ENCODE measurements around the gene TRIM54. TPM values are rescaled to one million over a fixed set of nuclear protein-coding genes. Genes with fewer than 3 reads are reported as not detected.
"Not testable (repeated sequence)": the region's sequence is repeated elsewhere in the genome, so short reads cannot be mapped to it uniquely, and the experiment has no call there.

TRIM54 gene
- total RNA-seq, 1 experiment from 2014 or later, result 3.3 TPM

GRCh38 chr2:27298391-27299080, 16.3 kb downstream of the TRIM54 start:
- CTCF ChIA-PET, result interaction anchor here (5.8 to 7.9 kb wide), 2 partner anchors 17 to 18 kb away, joined by 129 to 153 read pairs; partner anchors contain the start of gene TRIM54
- Mint-ChIP-seq H3K27ac (no peak overlapping the region), H3K9me3 (no peaks in the 10 kb centered on the region), H3K27me3 (ENCODE audit: low read depth) (no peaks in the 10 kb centered on the region), H3K36me3 (no peaks in the 10 kb centered on the region), H3K4me3 (no peak overlapping the region), H3K4me1 (0 out of 2 replicates have a peak, but pooled peaks cover 5% of the 10 kb centered on the region)
- ATAC-seq (no peak), DNase-seq (ENCODE audit: low spot score) (no peak)
- POLR2A ChIA-PET, result no interaction called here
- TF ChIP-seq SP1 (CRISPR knock-in tag; conservative IDR thresholded peaks at IDR 0.05) (no peak), ZNF317 (CRISPR knock-in tag; IDR thresholded peaks at IDR 0.05; ENCODE audit: borderline replicate concordance, low read depth) (no peak), ATF1 (CRISPR knock-in tag; IDR thresholded peaks at IDR 0.05) (no peak), PRRX2 (CRISPR knock-in tag; IDR thresholded peaks at IDR 0.05) (no peak), NR3C1 (CRISPR knock-in tag; conservative IDR thresholded peaks at IDR 0.05; ENCODE audit: low read depth) (no peak)
- TF ChIP-seq, protein P1, sequence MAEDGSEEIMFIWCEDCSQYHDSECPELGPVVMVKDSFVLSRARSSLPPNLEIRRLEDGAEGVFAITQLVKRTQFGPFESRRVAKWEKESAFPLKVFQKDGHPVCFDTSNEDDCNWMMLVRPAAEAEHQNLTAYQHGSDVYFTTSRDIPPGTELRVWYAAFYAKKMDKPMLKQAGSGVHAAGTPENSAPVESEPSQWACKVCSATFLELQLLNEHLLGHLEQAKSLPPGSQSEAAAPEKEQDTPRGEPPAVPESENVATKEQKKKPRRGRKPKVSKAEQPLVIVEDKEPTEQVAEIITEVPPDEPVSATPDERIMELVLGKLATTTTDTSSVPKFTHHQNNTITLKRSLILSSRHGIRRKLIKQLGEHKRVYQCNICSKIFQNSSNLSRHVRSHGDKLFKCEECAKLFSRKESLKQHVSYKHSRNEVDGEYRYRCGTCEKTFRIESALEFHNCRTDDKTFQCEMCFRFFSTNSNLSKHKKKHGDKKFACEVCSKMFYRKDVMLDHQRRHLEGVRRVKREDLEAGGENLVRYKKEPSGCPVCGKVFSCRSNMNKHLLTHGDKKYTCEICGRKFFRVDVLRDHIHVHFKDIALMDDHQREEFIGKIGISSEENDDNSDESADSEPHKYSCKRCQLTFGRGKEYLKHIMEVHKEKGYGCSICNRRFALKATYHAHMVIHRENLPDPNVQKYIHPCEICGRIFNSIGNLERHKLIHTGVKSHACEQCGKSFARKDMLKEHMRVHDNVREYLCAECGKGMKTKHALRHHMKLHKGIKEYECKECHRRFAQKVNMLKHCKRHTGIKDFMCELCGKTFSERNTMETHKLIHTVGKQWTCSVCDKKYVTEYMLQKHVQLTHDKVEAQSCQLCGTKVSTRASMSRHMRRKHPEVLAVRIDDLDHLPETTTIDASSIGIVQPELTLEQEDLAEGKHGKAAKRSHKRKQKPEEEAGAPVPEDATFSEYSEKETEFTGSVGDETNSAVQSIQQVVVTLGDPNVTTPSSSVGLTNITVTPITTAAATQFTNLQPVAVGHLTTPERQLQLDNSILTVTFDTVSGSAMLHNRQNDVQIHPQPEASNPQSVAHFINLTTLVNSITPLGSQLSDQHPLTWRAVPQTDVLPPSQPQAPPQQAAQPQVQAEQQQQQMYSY (CRISPR knock-in tag; IDR thresholded peaks at IDR 0.05), result peak; percentile 76
- TF ChIP-seq, protein P2, sequence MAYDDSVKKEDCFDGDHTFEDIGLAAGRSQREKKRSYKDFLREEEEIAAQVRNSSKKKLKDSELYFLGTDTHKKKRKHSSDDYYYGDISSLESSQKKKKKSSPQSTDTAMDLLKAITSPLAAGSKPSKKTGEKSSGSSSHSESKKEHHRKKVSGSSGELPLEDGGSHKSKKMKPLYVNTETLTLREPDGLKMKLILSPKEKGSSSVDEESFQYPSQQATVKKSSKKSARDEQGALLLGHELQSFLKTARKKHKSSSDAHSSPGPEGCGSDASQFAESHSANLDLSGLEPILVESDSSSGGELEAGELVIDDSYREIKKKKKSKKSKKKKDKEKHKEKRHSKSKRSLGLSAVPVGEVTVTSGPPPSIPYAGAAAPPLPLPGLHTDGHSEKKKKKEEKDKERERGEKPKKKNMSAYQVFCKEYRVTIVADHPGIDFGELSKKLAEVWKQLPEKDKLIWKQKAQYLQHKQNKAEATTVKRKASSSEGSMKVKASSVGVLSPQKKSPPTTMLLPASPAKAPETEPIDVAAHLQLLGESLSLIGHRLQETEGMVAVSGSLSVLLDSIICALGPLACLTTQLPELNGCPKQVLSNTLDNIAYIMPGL (CRISPR knock-in tag; IDR thresholded peaks at IDR 0.05), result no peak
- TF ChIP-seq, protein P3, sequence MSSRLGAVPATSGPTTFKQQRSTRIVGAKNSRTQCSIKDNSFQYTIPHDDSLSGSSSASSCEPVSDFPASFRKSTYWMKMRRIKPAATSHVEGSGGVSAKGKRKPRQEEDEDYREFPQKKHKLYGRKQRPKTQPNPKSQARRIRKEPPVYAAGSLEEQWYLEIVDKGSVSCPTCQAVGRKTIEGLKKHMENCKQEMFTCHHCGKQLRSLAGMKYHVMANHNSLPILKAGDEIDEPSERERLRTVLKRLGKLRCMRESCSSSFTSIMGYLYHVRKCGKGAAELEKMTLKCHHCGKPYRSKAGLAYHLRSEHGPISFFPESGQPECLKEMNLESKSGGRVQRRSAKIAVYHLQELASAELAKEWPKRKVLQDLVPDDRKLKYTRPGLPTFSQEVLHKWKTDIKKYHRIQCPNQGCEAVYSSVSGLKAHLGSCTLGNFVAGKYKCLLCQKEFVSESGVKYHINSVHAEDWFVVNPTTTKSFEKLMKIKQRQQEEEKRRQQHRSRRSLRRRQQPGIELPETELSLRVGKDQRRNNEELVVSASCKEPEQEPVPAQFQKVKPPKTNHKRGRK (CRISPR knock-in tag; IDR thresholded peaks at IDR 0.05; ENCODE audit: borderline replicate concordance), result no peak

- H3K4me1 Mint-ChIP-seq; H3K4me3 Mint-ChIP-seq; ATAC-seq; H3K27ac Mint-ChIP-seq; H3K36me3 Mint-ChIP-seq; POLR2A ChIA-PET; H3K9me3 Mint-ChIP-seq; DNase-seq (ENCODE audit: low spot score): not testable (repeated sequence)
- peaks cover 14% of the 10 kb centered on the region for H3K27me3 Mint-ChIP-seq (ENCODE audit: low read depth)
- CTCF ChIA-PET, result interaction anchor here (1.3 to 5.8 kb wide), 7 partner anchors 8 to 58 kb away, joined by 3 to 129 read pairs (median 53); partner anchors contain the start of genes SLC30A3 and TRIM54
Measured at GRCh38 chr2:27300606-27301005, 18.4 kb downstream of the TRIM54 start.

DNA sequence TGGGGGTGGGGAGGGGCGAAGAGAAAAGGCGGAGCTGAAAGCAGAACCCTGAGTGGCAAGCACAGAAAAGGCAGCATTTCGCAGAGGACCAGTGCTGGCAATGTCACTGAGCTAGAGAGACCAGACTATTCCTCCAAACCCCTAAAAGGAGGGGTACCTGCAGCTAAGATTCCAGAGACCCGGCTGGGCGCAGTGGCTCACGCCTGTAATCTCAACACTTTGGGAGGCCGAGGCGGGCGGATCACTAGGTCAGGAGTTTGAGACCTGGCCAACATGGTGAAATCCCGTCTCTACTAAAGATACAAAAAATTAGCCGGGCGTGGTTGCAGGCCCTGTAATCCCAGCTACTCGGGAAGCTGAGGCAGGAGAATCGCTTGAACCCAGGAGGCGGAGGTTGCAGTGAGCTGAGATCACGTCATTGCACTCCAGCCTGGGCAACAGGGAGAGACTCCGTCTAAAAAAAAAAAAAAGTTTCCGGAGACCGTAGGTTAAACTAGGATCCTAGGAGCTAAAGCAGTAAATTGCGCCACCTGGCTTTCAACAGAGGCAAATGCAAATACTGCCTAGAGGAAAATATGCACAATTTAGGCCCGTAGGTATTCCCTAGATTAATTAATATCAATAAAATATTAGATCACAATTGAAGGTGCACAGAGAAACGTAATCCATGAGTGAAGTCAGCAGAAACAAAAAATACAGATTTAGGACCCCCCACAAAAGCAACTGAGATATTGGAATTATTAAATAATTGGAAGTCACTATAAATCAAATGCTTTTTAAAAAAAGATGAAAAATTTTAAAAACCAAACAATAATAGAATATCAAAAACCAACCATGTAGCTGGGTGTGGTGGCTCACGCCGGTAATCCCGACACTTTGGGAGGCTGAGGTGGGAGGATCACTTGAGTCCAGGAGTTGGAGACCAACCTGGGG, 21.1 kb downstream of the TRIM54 start:
- Mint-ChIP-seq H3K27me3 (ENCODE audit: low read depth) (peaks cover 39% of the 10 kb centered on the region), H3K36me3 (no peaks in the 10 kb centered on the region), H3K4me3 (peak overlapping the region; percentile 50), H3K27ac (no peak overlapping the region), H3K4me1 (peaks cover 8% of the 10 kb centered on the region; the same call in 1 of the 2 replicates), H3K9me3 (no peaks in the 10 kb centered on the region)
- ChIA-PET CTCF (interaction anchor here (0.6 to 5.8 kb wide), 58 partner anchors 9 to 562 kb away, joined by 3 to 129 read pairs (median 4); partner anchors contain the start of genes EIF2B4, GTF3C2, KHK and PPM1G), POLR2A (interaction anchor here (0.7 to 1.1 kb wide), 2 partner anchors 11 to 12 kb away, joined by 3 to 4 read pairs; no protein-coding TSS in a partner anchor)
- ATAC-seq, result peak; percentile 21
- no peak for DNase-seq (ENCODE audit: low spot score)
- TF ChIP-seq ZBTB43 (CRISPR knock-in tag; IDR thresholded peaks at IDR 0.05), result no peak
- TF ChIP-seq ARID4B (CRISPR knock-in tag; IDR thresholded peaks at IDR 0.05; ENCODE audit: borderline replicate concordance), result no peak
- no peak for TF ChIP-seq ZSCAN18 (CRISPR knock-in tag; IDR thresholded peaks at IDR 0.05)
- no peak for TF ChIP-seq SMAD3 (CRISPR knock-in tag; IDR thresholded peaks at IDR 0.05; ENCODE audit: borderline replicate concordance)
- no peak for TF ChIP-seq ZNF416 (CRISPR knock-in tag; IDR thresholded peaks at IDR 0.05)
